NT2/D1 (cell line): ENCODE results near the gene ETV2.
"Not testable (repeated sequence)": the region's sequence is repeated elsewhere in the genome, so short reads cannot be mapped to it uniquely, and the experiment has no call there.

Source experiments
- SUZ12 ChIP-seq: IDR thresholded peaks from 2 replicates; pipeline ENCODE4 v1.6.1; 2011; ENCODE audit not compliant: insufficient read length, insufficient read depth; ENCODE audit errors: extremely low read depth
- YY1 ChIP-seq: IDR thresholded peaks from 2 replicates; pipeline ENCODE4 v1.6.1; 2011; ENCODE audit not compliant: insufficient read length, insufficient read depth
- ZNF274 ChIP-seq: IDR thresholded peaks from 2 replicates; pipeline ENCODE4 v1.6.1; 2011; ENCODE audit warnings: mild to moderate bottlenecking, low read depth, low read length

DNA sequence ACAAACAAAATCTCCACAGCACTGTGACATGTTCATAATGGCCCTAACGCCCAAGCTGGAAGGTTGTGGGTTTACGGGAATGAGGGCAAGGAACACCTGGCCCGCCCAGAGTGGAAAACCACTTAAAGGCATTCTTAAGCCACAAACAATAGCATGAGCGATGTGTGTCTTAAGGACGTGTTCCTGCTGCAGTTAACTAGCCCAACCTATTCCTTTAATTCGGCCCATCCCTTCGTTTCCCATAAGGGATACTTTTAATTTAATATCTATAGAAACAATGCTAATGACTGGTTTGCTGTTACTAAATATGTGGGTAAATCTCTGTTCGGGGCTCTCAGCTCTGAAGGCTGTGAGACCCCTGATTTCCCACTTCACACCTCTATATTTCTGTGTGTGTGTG is 34.4 kb upstream of the ETV2 start:
- TF ChIP-seq YY1, SUZ12, ZNF274: not testable (repeated sequence)
